Stimulated activated CD8-positive, alpha-beta memory T cell treated with anti-CD3 and anti-CD28 coated beads, Interleukin-4, amount 100 ng/mL, for 4 hours (primary cell): ENCODE data around the gene GRIK3.

ENCODE experiments used
- DNase-seq, 2 donors: peaks; one replicate each; pipeline ENCODE4 v3.0.0-alpha.2; 2020; ENCODE audit warnings: low read depth in 2 of 2, low spot score in 1 of 2

Gene GRIK3

DNA sequence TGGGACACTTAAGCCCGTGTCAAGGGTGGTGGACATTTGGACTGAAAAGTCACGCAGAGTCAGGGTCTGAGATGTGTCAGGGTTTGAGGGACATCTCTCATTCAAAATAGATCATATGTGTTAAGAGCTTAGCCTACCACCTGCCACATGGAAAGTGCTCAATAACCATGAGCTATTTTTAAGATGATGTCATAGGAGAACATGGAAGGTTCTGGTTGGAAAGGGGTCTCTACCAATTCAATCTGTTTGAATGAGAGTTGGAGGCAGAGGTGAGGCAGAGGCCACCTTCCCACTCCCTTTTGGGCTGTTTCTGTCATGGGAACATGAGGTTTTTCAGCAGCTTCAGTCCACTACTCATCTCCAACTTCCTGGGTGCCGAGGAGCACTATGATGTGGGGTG lies 239.9 kb downstream of the GRIK3 start:
- no peak for DNase-seq

DNA sequence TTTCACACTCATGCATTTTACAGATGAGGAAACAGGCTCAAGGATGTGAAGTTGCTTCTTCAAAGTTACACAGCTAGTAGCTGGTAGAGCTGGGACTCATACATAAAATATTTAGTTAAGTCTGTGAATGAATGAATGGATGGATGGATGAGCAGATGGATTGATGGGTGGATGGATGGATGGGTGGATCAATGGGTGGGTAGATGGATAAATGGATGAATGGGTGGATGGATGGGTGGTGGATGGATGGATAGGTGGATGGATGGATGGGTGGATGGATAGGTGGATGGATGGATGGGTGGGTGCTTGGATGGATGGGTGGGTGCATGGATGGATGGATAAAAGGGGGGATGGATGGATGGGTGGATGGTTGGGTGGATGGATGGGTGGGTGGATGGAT lies 240.9 kb downstream of the GRIK3 start:
- DNase-seq = no peak

DNA sequence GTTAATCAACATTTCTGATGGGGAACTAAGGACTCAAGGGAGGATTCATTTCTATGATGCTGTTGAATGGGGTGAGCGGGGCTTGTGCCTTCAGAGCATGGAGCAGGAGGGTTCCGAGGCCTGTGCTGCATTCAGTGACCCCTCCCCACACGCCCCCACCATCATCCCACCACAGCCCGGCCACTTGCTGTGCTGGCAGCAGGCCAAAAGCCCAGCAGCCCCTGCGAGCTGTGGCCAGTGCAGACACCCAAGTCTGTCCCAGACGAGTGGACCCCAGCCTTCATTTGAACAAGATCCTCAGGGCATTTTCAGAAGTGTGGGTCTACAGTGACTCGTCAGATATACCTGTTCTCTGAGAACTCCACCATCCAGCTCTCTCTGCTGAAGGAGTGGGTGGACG lies 242.0 kb downstream of the GRIK3 start:
- no peak for DNase-seq

DNA sequence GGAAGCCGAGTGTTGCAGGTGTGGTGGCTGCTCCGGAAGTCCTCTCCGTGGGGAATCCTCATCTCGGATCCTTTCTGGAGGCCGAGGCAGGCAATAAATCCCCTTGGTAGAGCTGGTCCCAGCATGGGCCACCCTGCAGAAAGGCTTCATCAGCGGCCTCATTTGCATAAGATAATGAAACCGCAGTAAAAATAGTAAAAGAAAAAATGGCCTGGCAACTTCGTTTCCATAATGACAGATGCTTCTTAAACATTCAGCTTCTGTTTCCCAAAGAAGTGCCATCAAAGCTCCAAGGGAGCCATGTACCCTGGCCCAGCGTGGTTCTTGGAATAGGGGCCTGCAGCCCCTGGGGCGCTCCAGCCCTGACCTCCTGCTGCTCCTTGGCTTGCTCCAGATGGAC lies 244.1 kb downstream of the GRIK3 start:
- DNase-seq = no peak

DNA sequence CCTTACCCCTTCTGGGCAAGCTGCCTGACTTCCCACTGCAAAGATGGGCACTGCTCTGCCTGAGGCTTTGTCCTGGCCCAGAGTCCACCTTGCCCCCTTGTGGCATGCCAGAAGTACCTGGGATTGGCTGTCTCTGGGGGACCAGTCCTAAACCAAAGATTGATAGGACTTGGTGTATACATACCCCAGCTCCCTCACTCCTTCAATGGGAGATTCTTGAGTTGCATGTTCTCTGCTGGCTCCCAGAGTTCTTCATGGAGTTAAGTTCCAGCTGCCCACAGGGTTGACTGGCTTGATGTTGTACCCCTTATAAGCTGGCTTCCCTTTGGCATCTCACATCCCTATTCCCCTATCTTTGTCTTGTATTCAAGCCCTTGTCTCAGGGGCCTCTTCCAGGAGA lies 244.8 kb downstream of the GRIK3 start:
- no peak for DNase-seq

DNA sequence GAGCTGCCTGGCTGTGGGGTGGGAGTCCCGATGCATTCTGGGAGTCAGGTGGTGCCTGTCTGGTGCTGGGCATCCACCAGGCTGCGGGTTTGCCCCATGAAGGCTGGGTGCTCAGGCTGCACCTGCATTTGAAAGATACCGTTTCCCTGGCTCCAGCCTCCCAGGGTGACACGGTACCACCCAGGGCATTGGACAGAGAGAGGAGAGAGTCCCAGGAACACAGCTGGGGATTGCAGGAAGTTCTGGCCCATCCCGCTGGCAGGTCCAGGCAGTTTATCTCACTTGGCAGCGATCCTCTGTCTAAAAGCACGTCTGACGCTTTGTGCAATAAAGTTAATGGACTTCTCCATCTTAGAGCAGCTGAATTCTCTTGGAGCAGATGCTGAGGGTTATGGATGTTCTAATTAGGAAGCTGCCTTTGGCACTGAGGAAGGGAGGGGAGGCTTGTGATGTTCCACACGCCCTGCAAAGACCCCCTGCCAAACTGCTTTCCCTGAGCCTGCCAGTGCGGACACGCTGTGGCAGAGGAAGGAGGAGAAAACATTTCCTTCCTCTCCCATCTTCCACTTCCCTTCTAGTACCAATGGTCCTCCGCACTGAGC lies 246.9 kb downstream of the GRIK3 start:
- DNase-seq = no peak

DNA sequence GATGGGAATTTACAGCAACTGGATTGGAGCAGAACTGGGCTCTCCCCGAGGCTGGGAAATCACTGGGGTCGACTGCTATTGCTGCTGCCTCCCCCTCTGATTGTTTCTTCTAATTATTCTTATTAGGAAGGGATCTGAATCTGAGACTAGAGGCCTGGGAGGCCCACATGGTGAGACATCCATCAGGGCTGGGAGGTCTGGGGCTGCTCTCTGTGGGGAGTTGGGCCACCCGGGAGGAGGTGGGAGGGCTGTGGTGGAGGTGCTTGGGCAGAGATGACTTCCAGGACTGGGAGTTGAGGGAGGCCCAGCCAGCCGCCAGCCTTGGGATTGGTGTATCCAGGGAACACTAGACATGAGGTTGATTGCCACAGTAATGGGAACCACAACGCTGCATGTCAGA lies 247.9 kb downstream of the GRIK3 start:
- no peak for DNase-seq

DNA sequence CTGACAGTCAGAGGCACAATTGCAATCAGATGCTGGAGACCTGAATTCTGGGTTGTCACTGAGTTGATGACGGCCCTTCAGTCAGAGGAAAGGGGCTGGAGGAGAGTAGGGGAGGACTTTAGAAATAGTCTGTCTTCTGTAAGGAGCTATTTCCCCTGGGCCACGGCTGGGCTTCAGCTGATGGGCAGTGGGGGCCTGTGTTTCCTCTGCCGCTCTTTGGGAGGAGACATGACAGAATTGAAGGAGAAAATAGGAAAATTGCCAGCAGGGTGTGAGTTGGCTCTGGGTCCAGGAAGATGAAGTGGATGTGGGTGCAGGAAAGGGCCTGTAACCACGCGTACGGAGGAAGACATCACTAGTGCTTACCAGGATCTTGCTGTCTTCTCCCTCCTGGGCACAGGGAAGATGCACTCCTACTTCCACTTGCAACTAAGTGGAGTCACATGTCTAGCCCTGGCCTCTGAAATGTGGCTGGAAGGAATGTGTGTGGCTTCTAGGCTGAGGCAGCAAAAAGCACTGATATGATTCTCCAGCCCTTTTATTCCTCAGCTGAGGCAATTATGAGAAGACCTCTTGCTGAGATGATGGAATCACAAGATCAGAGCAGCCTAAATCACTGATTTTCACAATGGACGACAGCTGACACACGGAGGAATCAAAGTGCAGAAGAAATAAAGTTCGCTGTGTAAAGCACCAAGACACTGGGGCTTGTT lies 250.0 kb downstream of the GRIK3 start:
- no peak for DNase-seq

DNA sequence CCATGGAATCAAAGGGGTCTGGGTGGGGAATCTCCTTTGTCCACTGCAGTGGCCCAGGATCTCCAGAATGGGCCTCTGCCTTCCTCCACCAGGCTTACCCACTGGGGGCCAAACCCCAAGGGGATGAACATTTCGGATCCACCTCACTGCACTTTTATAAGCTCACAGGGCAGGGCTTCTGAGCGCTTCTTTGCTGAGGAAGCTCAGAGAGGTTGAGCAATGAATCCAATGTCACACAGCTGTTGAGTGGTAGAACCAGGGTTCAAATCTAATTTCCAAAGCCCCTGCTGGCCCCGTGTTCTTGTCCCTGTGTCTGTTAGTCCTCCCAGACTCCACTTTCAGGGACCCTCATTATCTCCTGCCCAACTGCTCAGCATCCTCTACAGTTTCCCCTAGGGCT lies 250.8 kb downstream of the GRIK3 start:
- no peak for DNase-seq

DNA sequence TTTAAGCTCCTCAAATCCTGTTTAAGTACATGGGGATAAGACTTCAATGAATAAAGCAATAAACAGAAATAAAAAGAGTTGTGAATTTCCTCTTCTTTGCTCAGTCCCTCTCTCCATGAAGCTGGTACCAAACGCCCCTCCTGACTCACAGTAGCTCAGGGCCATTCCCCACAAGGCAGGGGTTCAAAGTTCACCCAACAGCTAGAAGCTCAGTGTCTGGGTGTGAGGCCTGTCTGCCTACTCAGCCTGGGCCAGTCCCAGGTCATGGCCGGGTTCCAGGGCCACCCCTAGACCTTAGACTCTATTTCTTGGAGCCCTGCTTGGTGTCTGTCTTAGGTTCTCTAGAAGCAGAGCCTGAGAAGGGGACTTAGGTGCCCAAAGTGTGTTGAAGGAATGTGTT lies 251.5 kb downstream of the GRIK3 start:
- DNase-seq = no peak

DNA sequence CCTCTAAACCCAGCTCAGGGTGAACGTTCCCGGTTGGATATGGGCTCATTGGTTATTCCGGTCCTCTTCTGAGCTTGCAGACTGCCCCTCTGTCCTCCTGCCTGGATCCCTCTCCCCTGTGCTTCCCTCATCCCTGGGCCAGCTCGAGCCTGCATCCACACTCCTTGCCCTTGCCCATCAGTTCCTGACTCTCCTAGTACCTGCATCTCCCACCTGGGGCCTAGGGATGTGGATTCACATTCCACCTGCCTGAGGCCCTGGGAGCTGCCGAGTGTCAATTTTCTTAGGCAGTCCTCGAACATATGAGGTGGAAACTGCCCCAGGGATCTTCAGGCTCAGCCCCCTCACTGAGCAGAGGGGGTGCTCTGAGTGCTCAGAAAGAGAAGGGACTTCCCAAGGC lies 252.2 kb downstream of the GRIK3 start:
- DNase-seq = no peak

DNA sequence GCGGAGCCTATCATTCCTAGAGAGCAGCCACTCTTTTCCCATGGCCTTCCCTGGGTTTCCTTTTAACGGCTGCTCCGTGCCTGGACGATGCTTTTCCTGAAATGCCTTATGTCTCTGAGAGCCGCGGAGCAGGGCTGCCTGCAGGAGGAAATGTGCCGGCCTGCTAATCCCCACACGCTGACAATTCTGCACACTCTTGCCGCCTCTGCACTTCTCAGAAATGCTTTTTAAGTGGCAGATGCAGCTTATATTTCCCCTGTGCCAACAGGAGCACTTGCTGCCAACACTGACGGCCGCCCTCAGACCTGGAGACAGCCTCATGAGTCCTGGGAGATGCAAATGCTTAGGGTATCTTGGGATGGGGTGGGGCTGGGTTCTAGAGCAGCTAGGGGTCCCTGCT lies 253.2 kb downstream of the GRIK3 start:
- DNase-seq = no peak

DNA sequence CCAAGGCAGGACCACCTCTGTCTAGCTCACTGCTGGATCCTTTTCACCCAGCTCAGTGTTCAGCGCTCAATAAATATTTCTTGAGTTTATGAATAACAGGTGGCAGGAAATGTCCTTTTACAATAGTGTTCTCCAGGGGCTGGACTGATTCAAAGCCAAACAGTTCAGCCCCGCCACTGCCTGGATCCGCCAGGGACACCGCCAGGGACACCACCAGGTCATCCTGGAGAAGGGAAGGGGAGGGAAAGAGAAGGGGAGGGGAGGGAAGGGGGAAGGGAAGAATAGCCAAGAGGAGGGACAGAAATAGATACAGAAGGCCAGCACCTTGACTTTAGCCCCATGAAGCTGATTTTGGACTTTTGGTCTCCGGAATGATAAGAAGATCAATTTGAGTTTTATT lies 255.6 kb downstream of the GRIK3 start:
- DNase-seq = no peak

DNA sequence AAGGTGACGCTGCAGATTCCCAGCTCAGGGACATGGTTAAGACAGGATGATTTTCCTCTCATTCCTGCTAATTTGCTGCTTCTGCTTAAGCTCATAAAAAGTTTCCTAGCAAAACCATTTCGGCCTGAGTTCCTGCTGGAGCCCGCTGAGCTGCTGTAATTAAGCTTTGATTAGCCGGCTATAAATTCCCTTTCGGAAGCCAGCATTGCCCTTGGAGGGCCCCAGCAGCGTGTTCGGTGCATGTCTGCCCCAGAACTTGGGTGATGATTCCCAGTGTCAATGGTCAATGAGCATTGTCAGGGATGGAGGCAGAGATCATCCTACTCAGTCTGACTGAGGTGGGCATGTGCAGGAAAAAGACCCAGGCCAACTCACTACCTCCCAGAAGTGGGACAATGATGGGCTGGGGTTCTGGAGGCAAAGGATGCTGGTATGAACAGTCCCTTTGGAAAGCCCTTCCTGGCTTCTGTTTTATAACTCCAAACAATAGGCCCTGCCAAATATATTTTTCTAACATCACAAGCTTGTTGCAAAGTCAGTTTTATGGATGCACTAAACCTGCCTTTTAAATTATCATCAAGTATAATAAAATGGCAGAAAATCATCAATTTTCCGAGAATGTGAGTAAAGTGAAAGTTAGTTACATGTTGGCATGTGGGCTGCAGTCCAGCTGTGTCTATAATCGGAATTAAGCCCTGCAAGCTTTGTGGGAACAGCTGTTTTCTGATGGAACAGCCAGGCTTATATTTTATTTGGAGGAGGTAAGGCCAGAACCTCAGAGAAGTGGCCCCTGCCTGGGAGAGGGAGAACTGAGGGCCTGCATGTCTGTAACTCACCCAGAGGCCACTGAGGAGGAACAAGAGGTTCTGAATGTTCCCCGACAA lies 257.1 kb downstream of the GRIK3 start:
- no peak for DNase-seq

DNA sequence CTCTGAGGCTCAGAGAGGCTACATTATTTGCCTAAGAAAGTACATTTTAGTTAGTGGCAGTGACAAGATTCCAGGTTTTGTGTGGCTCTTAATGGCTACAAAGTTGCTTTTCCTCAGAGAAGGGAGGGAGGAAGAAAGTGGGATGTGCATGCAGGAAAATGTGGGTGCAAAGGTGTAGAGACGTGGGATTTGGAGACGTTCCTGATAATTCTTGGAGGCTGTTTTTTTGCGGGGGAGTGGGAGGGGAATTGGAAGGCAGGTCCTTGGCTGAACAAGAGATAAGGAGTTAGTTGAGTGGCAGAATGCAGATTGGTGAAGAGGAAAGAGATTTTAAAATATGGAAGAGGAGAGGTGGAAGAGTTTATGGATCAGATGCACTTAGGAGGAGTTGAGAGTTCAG lies 258.1 kb downstream of the GRIK3 start:
- no peak for DNase-seq

DNA sequence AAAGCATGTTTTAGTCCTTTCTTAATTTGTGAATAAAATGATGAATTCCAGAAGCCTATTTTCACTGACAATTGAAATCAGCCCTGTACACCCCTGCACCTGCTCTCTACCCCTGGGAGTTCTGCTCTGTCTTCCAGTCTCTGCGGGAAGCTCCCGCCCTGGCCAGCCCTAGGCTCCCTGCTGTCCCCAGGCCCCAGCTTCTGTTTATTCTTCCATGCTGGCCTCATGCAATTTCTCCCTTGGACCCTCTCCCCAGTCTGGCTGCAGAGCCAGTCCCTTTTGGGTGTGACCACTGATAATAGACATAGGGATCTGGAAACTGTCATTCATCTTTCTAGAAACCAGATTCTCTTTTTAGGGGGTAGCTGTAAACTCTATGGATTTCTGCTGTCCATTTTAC lies 258.6 kb downstream of the GRIK3 start:
- DNase-seq = no peak

DNA sequence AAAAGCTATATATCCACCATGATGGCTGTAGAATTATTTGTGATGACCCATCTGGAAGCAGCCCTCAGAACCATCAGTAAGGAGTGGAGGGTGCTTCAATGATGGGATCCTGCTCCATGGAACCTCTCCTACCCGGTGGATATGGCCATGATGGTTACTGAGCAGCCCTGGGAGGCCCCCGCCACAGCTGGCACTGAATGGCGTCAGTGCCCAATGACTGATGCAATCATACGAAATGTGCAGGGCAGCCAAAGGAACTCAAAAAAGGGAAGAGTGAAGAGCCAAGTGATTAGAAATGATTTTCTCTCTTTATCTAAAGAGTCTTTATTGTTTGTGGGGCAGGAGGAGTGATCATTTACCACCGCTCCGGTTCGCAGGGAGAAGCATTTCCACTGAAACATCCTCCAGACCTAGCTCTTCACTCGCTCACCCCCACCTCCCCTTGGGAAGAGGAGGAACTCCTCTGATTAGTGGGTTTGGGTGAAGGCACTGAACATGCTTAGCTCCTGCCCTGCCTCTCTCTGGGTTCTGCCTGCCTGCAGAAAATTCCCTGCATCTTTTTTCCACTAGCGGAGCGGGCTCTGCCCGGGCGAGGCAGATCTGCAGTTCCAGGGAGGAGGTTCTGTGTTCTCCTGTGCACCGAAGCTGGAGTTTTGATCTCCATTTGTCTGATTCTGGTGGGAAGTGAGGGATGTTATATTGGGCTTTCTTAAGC lies 260.3 kb downstream of the GRIK3 start:
- DNase-seq = no peak

DNA sequence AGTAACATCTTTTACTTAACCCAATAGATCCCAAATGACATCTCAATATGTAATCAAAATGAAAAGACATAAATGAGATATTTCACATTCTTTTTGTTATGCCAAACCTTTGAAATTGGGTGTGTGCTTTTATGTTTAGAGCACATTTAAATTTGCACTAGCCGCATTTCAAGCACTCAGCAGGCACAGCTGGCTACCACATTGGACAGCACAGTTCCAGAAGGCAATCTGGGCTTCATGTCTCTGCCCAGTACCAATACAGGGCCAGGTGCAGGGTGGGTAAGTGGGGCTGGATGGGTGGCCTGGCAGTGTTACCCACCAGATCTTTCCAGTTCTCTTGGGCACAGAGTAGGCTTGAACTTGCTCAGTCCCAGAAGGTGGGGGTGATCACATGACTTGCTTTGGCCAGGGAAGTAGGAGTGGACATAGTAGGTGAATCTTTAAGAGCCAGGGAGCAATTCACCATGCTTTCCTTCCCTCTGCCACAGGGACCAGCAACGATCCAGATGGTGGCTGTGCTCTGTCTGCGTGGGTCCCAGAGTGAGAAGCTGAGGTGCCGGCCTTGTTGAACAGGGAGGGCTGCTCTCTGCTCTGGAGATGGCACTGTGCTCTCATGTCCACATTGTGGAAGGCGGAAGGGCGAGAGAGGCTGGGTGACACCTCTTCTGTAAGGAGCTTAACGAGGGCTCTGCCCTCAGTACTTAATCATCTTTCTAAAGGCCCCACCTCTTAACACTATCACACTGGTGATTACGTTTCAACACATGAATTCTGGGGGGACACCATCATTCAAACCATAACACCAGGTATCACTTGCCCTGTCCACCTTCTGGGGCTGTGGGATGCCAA lies 261.4 kb downstream of the GRIK3 start:
- DNase-seq = no peak

DNA sequence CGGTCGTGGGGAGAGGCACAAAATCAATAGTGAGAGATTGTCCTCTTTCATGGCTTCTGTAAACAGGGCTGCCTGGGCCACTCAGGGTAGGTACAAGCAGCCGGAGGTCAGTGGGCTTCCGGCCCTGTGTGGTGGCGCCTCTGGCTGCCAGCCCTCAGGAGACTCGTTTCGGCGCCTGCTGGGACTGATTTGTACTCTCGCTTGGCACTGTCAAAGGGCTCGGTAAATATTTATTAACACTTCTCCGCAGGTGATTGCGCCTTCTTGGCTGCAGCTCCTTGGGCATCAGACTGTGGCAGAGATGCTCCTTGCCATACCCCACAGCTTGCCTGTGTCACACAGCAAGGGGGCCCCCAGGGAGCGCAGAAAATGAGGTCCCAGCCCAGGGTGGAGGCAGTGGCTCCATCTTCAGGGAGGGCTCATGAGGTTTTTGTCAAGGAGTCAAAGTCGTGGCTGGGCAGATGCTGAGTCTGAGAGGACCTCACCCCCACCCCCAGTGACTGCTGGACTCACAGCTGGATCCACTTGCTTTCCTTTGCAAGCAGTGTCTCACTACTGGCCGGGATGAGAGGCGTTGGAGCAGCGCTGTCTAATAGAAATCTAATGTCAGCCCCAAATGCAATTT lies 262.5 kb downstream of the GRIK3 start:
- DNase-seq = no peak

DNA sequence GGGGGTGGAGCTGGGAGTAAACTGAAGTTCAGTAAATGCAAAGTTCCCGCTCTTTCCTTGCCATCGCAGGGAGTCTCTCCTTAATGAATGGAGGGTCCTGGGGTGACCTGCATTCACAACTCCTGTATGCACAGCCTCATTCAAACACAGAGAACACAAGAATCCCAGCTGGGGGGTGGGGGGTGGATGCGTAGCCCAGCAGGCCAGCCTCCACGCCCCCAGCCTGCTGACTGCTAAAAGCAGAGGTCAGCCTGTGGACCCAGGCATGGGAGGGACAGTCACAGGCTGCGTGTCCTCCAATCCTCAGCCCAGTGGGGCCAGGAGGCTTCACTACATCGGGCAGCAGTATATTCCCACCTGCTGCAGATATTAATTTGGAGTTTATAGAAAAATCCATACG lies 263.1 kb downstream of the GRIK3 start:
- no peak for DNase-seq
